GM21737 (cell line): ENCODE data around the gene INF2.
"Not testable (repeated sequence)": the region's sequence is repeated elsewhere in the genome, so short reads cannot be mapped to it uniquely, and the experiment has no call there.

Source experiments
- ATAC-seq: cut with Tn5 transposase; IDR thresholded peaks from one replicate; pipeline ENCODE4 v1.9.1; 2021; ENCODE audit warnings: mild to moderate bottlenecking, moderate library complexity; ENCODE audit not compliant: unreplicated experiment

Gene INF2

DNA sequence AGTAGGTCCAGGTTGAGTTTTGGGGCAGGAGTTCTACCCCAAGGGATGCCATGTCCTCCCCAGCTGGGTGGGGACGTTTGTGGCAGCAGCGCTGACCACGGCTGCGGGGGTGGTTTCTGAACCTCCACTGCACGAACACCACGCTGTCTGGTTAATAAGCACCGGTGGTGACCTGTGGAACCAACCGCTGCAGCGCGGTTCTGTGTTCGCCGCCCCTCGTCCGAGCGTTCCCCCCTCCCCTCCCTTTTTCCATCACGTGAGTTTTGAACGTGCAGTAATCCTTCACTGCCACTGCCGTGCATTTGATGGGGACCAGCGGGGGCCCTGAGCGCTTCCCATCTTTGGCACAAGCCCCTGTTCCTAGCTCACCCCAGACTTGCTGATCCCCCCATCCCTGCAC, 28.2 kb downstream of the INF2 start:
- ATAC-seq, result no peak

DNA sequence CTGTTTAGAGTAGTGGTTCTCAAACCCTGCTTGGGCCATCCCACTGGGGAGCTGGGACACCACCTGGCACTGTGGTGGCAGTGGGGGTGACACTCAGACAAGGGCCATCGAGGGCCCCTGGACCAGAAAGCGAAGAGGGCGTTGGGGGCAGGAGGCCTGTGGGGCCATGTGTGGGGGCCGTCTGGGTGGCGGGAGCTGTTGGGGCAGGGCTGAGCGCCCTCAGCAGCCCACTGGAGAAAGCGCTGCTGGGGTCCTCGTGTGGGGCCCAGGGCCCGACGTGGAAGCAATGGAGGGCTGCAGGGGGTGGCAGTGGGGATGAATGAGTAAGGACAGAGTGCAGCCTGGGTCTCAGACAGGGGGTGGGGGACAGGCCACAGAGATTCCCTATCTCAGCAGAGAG, 28.7 kb downstream of the INF2 start:
- ATAC-seq, result no peak

- no peak for ATAC-seq
These were observed 29.5 kb downstream of the INF2 start for GRCh38 chr14:104718871-104719270.

GRCh38 chr14:104719343-104719742, 29.9 kb downstream of the INF2 start:
- no peak for ATAC-seq

GRCh38 chr14:104721505-104722431, 32.4 kb downstream of the INF2 start:
- no peak for ATAC-seq

GRCh38 chr14:104722938-104723650, 33.7 kb downstream of the INF2 start:
- ATAC-seq, result no peak

DNA sequence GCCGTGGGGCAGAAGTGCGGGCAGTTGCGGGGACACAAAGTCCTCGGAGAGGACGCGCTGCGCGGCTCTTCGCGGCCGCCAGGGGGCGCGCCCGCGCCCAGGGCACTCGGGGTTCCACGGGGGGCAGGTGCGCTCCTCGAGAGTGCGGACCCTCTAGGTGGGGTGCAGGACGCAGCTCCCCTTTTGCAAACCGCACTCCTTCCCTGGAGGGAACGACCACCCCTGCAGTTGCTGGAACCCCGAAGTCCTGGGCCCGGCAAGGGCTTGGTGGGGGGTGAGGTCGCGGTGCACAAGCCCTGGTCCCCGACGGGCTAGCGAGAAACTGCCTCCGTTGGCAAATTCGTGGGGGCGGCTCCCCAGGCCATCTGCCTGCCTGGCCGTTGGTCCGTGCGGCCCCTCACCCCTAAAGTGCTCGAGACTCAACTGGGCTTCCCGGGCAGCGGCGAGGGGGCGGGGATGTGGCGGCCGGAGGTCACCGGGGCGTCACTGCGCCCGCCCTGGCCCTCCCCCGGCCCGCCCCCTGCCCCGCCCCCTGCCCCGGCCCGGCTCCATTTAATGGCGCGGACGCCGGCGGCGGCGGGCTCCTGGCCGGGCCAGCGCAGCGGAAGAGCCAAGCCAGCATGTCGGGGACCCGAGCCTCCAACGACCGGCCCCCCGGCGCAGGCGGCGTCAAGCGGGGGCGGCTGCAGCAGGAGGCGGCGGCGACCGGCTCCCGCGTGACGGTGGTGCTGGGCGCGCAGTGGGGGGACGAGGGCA, 34.4 kb downstream of the INF2 start, which contains the start of gene ADSS1:
ADSS1 (plus strand) TSS at position 579 of the 756 bp plus-strand sequence; CDS start at position 621, 42 bp downstream.
- ATAC-seq, result peak; percentile 46

DNA sequence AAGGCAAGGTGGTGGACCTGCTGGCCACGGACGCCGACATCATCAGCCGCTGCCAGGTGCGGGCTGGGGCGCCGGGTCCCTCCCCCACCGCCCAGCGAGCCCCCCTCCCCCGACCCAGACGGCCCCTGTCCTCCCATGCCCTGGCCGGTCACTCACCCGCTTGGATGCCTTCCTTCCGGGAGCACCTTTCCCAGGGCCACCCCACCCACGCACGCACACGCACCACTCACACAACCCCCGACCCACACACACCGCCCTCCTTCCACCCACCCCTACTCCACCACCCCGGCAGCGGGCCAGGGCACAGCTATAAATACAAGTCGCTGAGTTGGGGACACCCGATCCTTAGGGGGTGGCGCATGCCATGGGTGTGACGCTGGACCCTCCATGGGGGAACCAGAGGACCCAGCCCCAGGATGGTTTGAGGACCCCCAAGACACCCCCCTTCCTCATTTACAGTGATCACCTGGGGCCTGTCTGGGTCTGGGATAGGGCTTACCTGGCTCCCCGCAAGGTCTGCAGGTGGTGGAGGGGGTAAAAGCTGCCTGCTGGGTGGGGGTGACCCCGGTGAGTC, 35.1 kb downstream of the INF2 start:
- ATAC-seq, result no peak

DNA sequence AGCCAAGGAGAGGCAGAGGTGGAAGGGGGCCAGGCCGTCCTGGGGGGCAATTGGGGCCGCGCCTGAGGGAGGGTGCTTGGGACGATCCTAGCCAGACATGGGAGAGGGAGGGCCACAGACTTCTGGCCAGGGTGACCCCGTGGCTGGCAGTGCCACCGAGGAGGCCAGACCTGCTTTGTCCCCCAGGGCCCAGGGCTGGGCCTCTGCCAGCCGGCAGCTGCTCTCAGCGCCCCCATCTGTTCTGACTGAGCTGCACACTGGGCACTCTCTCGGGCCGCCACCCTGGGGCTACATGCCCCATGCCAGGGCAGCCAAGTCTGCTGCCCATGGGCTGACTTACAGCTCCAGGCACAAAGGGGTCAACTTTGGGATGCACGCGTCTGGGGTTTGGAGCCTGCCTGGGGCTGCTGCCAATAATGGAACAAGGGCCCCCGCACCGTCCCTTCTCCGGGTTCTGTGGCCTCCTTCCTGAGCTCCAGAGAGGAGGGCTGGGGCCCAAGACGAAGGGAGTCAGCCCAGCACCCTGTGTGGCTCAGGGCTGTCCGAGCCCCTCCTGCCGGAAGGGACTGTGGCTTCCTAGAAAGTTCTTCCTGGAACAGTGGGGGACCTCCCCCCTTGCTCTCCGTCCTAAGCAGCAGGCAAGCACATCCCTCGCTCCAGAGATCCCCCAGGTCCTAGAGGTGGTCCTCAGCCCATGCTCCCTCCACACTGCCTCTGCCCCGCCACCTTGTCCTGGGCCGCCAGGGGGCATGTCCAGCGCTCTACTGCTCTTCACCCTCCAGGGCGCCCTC, 35.8 kb downstream of the INF2 start:
- ATAC-seq, result no peak

- no peak for ATAC-seq
These were observed 36.5 kb downstream of the INF2 start for GRCh38 chr14:104725772-104726548.

DNA sequence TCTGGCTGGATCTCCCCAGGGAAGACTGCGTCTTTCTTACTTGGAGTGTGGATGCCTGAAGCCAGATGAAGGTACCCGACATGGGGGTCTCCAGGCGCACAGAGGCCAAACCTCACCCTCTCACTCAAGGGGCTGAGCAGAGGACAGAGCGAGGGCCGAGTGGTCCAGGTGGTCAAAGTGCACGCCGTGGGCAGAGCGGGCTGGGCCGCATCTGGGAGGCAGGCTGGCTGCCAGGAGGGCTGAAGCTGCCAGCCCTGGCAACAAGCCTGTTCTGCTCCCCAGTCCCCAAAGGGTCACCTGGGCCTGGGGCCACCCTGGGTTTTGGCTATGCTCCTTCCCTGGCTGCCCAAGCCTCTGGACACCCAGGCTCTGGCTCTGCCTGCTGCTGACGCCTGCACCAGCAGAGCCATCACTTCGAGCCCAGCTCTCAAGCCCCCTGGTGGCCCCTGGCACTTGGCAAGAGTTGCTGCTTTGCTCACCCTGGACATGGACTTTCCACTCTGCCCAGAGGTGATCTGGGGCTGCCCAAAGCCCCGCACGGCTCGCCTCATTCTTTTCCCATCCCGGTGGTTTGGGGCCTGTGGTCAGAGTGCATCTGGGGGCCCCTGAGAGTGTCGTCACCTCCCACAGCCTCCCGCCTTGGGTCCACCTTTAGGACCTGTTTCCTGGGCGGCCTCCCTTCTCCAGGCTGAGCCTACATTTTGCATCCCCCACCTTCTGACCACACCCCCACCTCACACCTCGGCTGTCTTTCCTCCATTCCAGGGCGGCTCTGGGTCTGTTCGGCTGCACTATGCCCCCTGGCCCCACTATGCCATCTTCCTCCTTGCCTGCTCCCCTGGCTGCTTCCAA, 37.4 kb downstream of the INF2 start:
- ATAC-seq, result no peak

- no peak for ATAC-seq
These were observed 39.2 kb downstream of the INF2 start for GRCh38 chr14:104728631-104729030.

DNA sequence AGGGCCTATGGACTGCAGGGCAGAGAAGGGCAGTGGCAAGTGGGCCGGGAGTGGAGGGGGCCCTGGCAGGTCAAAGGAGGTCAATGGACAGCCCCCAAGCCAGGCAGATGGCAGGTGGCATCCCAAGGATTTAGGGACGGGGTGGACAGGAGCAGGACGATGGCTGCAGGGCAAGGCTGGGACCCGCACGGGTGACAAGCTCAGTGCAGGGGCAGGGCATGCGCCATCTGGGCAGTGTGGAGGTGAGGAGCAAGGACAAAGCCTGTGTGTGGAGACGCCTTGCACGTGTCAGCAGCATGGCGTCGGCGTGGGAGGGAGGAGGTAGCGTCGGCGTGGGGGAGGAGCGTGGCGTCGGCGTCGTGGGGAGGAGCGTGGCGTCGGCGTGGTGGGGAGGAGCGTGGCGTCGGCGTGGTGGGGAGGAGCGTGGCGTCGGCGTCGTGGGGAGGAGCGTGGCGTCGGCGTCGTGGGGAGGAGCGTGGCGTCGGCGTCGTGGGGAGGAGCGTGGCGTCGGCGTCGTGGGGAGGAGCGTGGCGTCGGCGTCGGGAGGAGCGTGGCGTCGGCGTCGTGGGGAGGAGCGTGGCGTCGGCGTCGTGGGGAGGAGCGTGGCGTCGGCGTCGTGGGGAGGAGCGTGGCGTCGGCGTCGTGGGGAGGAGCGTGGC, 39.9 kb downstream of the INF2 start:
- not testable (repeated sequence) for ATAC-seq

DNA sequence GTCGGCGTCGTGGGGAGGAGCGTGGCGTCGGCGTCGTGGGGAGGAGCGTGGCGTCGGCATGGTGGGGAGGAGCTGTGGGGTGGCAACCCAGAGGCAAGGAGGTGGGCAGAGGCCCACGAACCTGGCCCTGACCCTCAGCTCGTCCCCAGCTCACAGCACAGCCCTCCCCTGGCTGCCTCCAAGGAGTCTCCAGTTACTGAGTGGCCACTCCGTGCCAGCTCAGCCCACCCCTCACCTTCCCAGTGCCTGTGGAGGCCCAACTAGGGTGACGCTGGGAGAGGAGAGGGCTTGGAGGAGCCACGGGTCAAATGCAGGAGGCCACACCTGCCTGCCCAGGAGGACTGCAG, 40.4 kb downstream of the INF2 start:
- ATAC-seq, result no peak

DNA sequence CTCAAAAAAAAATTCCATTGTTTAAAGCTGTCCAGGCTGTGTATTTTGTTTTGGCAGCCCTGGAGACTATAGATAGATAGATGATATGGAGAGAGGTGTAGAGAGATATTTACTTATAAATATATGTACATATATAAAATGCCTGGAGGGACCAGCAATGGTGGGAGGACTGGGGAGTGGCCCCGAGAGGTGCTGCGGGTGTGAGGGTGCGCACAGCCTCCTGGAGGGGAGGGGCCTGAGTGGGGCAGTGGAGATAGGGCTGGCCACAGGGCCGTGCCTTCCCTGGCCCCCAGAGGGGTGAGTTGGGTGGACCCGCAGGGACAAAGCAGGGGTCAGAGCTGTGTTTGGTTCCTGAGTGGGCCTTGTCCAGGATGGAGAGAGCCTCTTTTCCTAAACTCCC, 41.1 kb downstream of the INF2 start:
- ATAC-seq, result no peak

DNA sequence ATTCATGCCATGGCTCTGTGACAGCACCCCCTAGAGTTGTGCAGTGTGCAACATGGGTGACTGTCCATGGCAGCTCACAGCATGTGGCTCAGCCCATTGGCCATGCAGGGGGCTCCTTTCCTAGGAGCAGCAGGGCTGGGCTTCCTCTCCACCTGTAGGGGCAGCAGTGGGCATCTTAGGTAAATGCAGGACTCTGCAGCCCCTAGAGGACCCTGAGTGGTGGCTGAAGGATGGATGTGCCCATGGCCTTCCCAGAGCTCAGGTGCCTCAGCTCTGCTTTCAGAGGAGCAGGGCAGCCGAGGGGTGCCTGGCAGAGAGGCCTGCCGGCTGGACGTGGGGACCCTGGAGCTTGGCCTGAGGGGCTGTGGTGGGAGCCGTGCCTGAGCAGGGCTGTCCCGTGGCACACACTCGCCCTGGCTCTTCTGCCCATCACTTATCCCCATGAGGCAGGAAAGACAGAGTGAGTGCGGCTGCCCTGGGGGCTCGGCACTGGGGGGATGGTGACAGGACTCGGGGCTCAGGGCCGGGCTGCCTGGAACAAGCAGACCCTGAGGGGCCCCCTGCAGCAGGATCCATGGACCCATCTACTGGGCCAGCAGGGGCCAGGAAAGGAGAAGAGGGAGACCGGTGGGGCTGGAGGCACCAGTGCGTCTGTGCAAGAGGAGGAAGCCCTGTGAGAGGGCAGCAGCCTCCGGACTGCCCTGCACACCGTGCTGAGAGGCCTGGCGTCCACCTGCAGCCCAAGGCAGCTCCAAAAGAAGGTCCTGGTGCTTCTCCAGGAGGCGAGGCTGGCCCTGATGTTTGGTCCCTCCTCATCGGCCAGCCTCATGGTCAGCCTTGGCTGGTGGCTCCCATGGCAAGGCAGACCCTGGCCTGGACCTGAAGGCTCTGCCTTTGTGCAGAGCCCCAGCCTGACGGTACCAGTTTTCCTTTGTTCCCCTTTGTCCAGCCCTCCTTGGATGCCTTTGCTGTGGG, 42.2 kb downstream of the INF2 start:
- no peak for ATAC-seq

- ATAC-seq, result no peak
These were observed 43.0 kb downstream of the INF2 start for GRCh38 chr14:104732355-104732804.
